Mucosa of descending colon (tissue), 3 donors: ENCODE data around the gene KLRK1. TPM values are rescaled to one million over a fixed set of nuclear protein-coding genes. Genes with fewer than 3 reads are reported as not detected.

Source experiments
- ATAC-seq: fragments of 200-7000 bp; cut with Tn5 transposase; one replicate; pipeline ENCODE4 v1.9.1; 2020; ENCODE audit warnings: mild to moderate bottlenecking, moderate library complexity
- DNase-seq, 3 donors: peaks; one replicate each; pipeline ENCODE4 v3.0.0-alpha.2; 2020
- H3K36me3 ChIP-seq: fragments of 200-600 bp; one replicate; pipeline ENCODE4 v1.8.0; 2021; ENCODE audit warnings: low read depth, mild to moderate bottlenecking
- H3K4me1 ChIP-seq: fragments of 200-600 bp; one replicate; pipeline ENCODE4 v1.8.0; 2021; ENCODE audit warnings: low read depth, mild to moderate bottlenecking
- H3K4me3 ChIP-seq: fragments of 200-600 bp; one replicate; pipeline ENCODE4 v1.8.0; 2021; ENCODE audit warnings: mild to moderate bottlenecking
- H3K9me3 ChIP-seq: fragments of 200-600 bp; one replicate; pipeline ENCODE4 v1.8.0; 2021; ENCODE audit warnings: mild to moderate bottlenecking
- CTCF ChIP-seq: fragments of 200-600 bp; IDR thresholded peaks from one replicate; pipeline ENCODE4 v1.8.0; 2022; ENCODE audit warnings: antibody characterized with exemption, mild to moderate bottlenecking
- intact Hi-C, 2 donors: fragments of 100-400 bp; cut with DNase I in 1 of 2; cut with micrococcal nuclease in 1 of 2; formaldehyde crosslinking; loops; one replicate each; pipeline versions ENCODE4 v1.11.0 to v1.11.1; 2022; cut with DNase I, micrococcal nuclease
- total RNA-seq, 3 donors: library from RNA; stranded (reverse); fragmentation: NEBNext Ultra II Directional in 2 of 3; extraction: Animal tissue kit (Norgen Biotek cat#: 25700) in 2 of 3; gene quantifications; one replicate each; pipeline versions ENCODE4 v1.2.1 to v1.2.4, GENCODE V29; 2021 to 2023
- donor health status: DM: no; HTN: no; CAD: no; lungs with moderate emphysema.
- donor health status: DM: no; HTN: no; CAD: no.
- donor health status: DM: no; HTN: yes; CAD: no.

The KLRK1 gene
- total RNA-seq, 3 donors from 2014 or later, result 3.9 to 4.5 (median 4.4) TPM

GRCh38 chr12:10364815-10365622 lies 24.8 kb downstream of the KLRK1 start:
- H3K9me3 ChIP-seq, result no peaks in the 10 kb centered on the region
- intact Hi-C loops, result no loop called here
- no peak for TF ChIP-seq CTCF
- DNase-seq (peak in 2 of 3 donors; percentile 62 to 86), ATAC-seq (peak; percentile 82)
- no peaks in the 10 kb centered on the region for H3K36me3 ChIP-seq
- H3K4me1 ChIP-seq, result peaks cover 15% of the 10 kb centered on the region
- peak overlapping the region; percentile 52 for H3K4me3 ChIP-seq

- DNase-seq (peak; percentile 63 to 69 (median 67)), ATAC-seq (peak; percentile 73)
- TF ChIP-seq CTCF, result no peak
- peak overlapping the region; percentile 52 for H3K4me3 ChIP-seq
- peaks cover 15% of the 10 kb centered on the region for H3K4me1 ChIP-seq
- no peaks in the 10 kb centered on the region for H3K9me3 ChIP-seq
- H3K36me3 ChIP-seq, result no peaks in the 10 kb centered on the region
- intact Hi-C loops, result no loop called here
Measured at GRCh38 chr12:10363914-10364814, 25.7 kb downstream of the KLRK1 start.

GRCh38 chr12:10363658-10363913 lies 26.3 kb downstream of the KLRK1 start:
- no peak for DNase-seq
- H3K36me3 ChIP-seq, result no peaks in the 10 kb centered on the region

DNA sequence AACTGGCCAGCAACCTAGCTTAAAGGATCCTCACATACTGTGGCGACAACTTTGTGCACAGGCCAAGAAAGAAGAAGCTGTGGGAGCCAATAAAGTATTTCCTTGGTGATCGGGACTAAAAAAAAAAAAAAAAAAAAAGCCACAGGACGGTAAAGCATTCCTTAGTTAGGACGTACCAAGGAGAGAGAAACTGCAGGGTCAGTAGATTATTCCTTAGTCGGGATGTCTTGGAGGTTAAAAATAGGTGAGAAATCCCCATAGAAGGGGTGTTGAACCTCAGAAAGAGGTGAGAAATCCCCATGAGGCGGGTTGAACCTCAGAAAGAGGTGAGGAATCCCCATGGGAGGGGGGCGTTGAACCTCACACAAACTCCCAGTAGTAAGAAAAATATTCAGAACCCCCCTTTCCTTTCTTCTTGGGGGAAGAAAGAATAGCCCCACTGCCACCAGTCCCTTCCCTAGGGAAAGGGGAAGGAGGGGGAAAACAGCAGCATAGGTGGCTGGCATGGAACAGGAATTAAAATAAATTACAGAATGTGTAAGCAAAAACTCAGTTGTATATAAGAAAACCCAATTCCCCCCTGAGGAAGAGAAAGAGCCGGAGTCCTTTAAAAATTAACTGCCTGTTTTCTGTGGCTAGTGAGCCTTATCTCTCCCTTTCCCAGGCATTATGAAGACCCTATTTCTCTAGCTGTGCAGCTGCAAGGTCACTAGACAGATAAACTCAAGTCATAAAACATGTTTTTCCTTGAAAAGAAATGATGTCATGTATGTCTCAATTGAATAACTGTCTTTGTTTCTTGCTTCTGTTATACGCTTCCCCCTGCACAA lies 26.8 kb downstream of the KLRK1 start:
- DNase-seq (peak in 1 of 3 donors; percentile 19), ATAC-seq (no peak)
- TF ChIP-seq CTCF, result no peak
- intact Hi-C loops, result no loop called here
- no peaks in the 10 kb centered on the region for H3K9me3 ChIP-seq
- no peak overlapping the region for H3K4me3 ChIP-seq
- no peaks in the 10 kb centered on the region for H3K36me3 ChIP-seq
- peaks cover 15% of the 10 kb centered on the region for H3K4me1 ChIP-seq

More at GRCh38 chr12:10363658-10363913, 26.3 kb downstream of the KLRK1 start:
- Histone ChIP-seq H3K4me3 (no peak overlapping the region), H3K4me1 (peaks cover 15% of the 10 kb centered on the region), H3K9me3 (no peaks in the 10 kb centered on the region)
- TF ChIP-seq CTCF, result no peak
- intact Hi-C loops, result no loop called here
- no peak for ATAC-seq

- intact Hi-C loops, result no loop called here
- Histone ChIP-seq H3K36me3 (no peaks in the 10 kb centered on the region), H3K4me3 (no peak overlapping the region), H3K9me3 (no peaks in the 10 kb centered on the region), H3K4me1 (peaks cover 15% of the 10 kb centered on the region)
- ATAC-seq (no peak), DNase-seq (no peak)
- TF ChIP-seq CTCF, result no peak
Measured at GRCh38 chr12:10362325-10362724, 27.5 kb downstream of the KLRK1 start.
